GM21576 (cell line): ENCODE data around the gene SLAIN2.
A peak's percentile ranks its signal among the peaks of the same experiment; 100 is the strongest.

Source experiments
- ATAC-seq: cut with Tn5 transposase; IDR thresholded peaks from one replicate; pipeline ENCODE4 v1.9.1; 2021; ENCODE audit warnings: mild to moderate bottlenecking, moderate library complexity; ENCODE audit not compliant: unreplicated experiment

The SLAIN2 gene

GRCh38 chr4:48334236-48334635 lies 7.1 kb upstream of the SLAIN2 start:
- no peak for ATAC-seq

- ATAC-seq = no peak
Measured at GRCh38 chr4:48334900-48335384, 6.4 kb upstream of the SLAIN2 start.

GRCh38 chr4:48336146-48336870 lies 5.0 kb upstream of the SLAIN2 start:
- no peak for ATAC-seq

- ATAC-seq = no peak
Measured at GRCh38 chr4:48337731-48338130, 3.6 kb upstream of the SLAIN2 start.

GRCh38 chr4:48339642-48340041 lies 1.7 kb upstream of the SLAIN2 start:
- ATAC-seq = no peak

GRCh38 chr4:48340276-48340964 lies 909 bp upstream of the SLAIN2 start:
- ATAC-seq = no peak

GRCh38 chr4:48341776-48342605 lies 662 bp downstream of the SLAIN2 start:
- ATAC-seq = peak; percentile 14

- ATAC-seq = no peak
Measured at GRCh38 chr4:48342606-48342880, 1.2 kb downstream of the SLAIN2 start.

- ATAC-seq = no peak
Measured at GRCh38 chr4:48343035-48343434, 1.7 kb downstream of the SLAIN2 start.

- no peak for ATAC-seq
Measured at GRCh38 chr4:48343551-48343950, 2.2 kb downstream of the SLAIN2 start.

- ATAC-seq = no peak
Measured at GRCh38 chr4:48345542-48345941, 4.2 kb downstream of the SLAIN2 start.

GRCh38 chr4:48346594-48346993 lies 5.3 kb downstream of the SLAIN2 start:
- ATAC-seq = no peak

GRCh38 chr4:48347282-48347921 lies 6.1 kb downstream of the SLAIN2 start:
- ATAC-seq = no peak

GRCh38 chr4:48350871-48351270 lies 9.5 kb downstream of the SLAIN2 start:
- no peak for ATAC-seq

GRCh38 chr4:48352793-48353192 lies 11.5 kb downstream of the SLAIN2 start:
- no peak for ATAC-seq

- no peak for ATAC-seq
Measured at GRCh38 chr4:48356355-48356754, 15.0 kb downstream of the SLAIN2 start.

GRCh38 chr4:48360285-48361011 lies 19.1 kb downstream of the SLAIN2 start:
- no peak for ATAC-seq

GRCh38 chr4:48361012-48361400 lies 19.7 kb downstream of the SLAIN2 start:
- no peak for ATAC-seq

- ATAC-seq = no peak
Measured at GRCh38 chr4:48366611-48367010, 25.3 kb downstream of the SLAIN2 start.

GRCh38 chr4:48367016-48367415 lies 25.7 kb downstream of the SLAIN2 start:
- no peak for ATAC-seq

GRCh38 chr4:48368389-48368788 lies 27.1 kb downstream of the SLAIN2 start:
- ATAC-seq = no peak
